ENCODE results near the gene PLEKHB1. TPM values are rescaled to one million over a fixed set of nuclear protein-coding genes. Genes with fewer than 3 reads are reported as not detected.

Gene PLEKHB1
- polyA plus RNA-seq, 3 donors = 0.05 to 0.88 (median 0.25) TPM

DNA sequence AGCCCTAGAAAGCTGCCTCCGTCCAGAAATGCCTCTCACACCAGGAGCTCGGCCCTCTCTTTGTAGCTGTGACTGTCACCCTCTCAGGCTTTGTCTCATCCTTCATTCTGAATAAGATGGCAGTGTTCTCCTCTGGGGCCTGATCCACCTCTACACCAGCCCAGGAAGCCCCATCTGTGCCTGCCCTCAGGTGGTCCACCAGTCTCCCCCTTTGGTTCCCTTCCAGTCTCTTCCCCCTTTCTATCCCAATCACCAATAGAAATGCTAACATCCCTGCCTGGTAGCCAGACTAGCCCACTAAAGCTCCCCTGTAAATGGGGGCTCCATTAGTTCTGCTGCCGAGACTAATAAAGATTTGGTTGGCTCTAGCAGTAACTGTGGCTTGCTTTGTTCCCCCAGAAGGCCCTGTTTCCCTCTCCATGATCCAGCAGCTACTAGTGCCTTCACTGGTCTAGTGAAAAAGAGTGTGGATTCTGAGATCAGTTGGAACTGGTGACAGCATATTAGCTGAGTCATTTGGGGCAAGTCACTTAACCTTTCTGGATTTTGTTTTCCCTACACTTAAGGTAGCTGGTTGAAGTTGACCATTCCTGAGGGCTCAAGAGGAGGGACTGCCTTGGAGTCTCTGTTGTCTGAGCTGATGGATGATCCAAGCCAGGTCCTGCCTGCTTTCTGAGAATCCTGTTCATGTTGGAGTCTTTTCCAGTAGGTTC lies 16.2 kb downstream of the PLEKHB1 start:
- Histone ChIP-seq H3K36me3 (replicated peaks in 1 of 2; ENCODE audit: control insufficient read depth in 1 of 2, insufficient read depth in 2 of 2, low read length in 2 of 2) (no peaks in the 10 kb centered on the region), H2AFZ (ENCODE audit: insufficient read depth, low read depth, low read length, poor library complexity, severe bottlenecking) (no peak overlapping the region), H3K9ac (ENCODE audit: insufficient read depth, low read length, poor library complexity, severe bottlenecking) (no peak overlapping the region), H3K27ac (ENCODE audit: low read depth in 1 of 2, low read length in 2 of 2) (no peak overlapping the region), H3K4me3 (replicated peaks in 1 of 3; ENCODE audit: low read depth in 2 of 3, low read length in 3 of 3) (no peak overlapping the region), H3K27me3 (ENCODE audit: control insufficient read depth in 2 of 2, insufficient read depth in 2 of 2, low read length in 2 of 2) (peaks cover 0 to 12% of the 10 kb centered on the region in 2 donors), H3K4me2 (replicated peaks; ENCODE audit: extremely low read depth, low read length, poor library complexity, severe bottlenecking) (no peak overlapping the region), H3K4me1 (ENCODE audit: control insufficient read depth in 1 of 2, insufficient read depth in 2 of 2, low read length in 2 of 2) (peaks cover 23 to 28% of the 10 kb centered on the region in 2 donors), H3K79me2 (ENCODE audit: insufficient read depth, low read length) (no peaks in the 10 kb centered on the region), H4K20me1 (ENCODE audit: insufficient read depth, low read length) (no peaks in the 10 kb centered on the region), H3K9me3 (replicated peaks in 1 of 2; ENCODE audit: control insufficient read depth in 1 of 2, insufficient read depth in 1 of 2, low read length in 2 of 2) (no peaks in the 10 kb centered on the region)
- WGBS (ENCODE audit: insufficient coverage) = 94% methylated on average over 2 of the region's 3 CpGs
- Mint-ChIP-seq H3K4me3 (no peak overlapping the region), H3K4me1 (peaks cover 33% of the 10 kb centered on the region), H3K27ac (no peak overlapping the region), H3K36me3 (peaks cover 0 to 4% of the 10 kb centered on the region in 2 donors), H3K9me3 (no peaks in the 10 kb centered on the region), H3K27me3 (ENCODE audit: low read depth in 3 of 3) (peaks cover 17 to 24% (median 18%) of the 10 kb centered on the region in 3 donors)
- DNase-seq = no peak
- intact Hi-C loops (cut with micrococcal nuclease) = loop anchor here in 1 of 2 donors (5.0 kb wide), 1 partner anchor 310 kb away; no protein-coding TSS in a partner anchor
- TF ChIP-seq, protein P1, sequence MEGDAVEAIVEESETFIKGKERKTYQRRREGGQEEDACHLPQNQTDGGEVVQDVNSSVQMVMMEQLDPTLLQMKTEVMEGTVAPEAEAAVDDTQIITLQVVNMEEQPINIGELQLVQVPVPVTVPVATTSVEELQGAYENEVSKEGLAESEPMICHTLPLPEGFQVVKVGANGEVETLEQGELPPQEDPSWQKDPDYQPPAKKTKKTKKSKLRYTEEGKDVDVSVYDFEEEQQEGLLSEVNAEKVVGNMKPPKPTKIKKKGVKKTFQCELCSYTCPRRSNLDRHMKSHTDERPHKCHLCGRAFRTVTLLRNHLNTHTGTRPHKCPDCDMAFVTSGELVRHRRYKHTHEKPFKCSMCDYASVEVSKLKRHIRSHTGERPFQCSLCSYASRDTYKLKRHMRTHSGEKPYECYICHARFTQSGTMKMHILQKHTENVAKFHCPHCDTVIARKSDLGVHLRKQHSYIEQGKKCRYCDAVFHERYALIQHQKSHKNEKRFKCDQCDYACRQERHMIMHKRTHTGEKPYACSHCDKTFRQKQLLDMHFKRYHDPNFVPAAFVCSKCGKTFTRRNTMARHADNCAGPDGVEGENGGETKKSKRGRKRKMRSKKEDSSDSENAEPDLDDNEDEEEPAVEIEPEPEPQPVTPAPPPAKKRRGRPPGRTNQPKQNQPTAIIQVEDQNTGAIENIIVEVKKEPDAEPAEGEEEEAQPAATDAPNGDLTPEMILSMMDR (IDR thresholded peaks at IDR 0.05) = no peak

DNA sequence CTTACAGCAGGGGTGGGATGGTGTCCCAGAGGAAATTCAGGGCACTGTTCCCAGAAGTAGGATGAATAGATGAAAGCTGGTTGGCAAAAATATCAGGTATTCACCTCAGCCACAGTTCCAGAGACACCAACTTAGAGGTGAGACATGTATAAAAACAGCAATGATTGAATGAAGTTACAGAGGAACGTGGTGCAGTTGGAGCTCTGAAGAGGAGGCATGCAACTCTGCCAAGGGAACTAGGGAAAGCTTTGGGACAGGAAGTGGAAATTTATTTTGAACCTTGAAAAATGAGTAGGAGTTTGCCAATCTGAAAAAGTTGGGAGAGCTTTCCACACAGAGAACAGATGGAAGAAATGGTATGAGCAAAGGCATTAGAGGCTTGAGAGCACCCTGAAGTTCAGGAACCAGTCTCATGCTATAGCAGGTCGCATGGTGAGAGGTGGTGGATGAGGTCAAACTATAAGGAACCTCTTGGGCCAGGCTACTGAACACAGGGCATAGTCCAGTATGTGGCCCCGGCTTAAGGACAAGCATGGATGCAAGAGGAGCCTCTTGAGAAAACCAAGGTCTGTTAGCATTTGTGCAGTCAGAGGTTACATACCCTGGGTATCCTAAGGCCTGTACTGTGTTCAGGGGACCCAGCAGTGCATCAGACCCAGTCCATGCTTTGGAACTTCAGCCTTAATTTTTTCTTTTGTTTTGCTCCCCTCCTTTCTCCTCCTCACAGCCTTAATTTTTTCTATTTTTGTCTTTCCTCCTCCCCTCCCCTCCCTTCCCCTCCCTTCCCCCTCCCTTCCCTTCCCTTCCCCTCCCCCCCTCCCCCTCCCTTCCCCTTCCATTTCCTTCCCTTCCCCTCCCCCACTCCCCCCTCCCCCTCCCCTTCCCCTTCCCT lies 17.5 kb downstream of the PLEKHB1 start:
- Mint-ChIP-seq H3K9me3 (no peaks in the 10 kb centered on the region), H3K36me3 (peaks cover 0 to 4% of the 10 kb centered on the region in 2 donors), H3K4me1 (peaks cover 33% of the 10 kb centered on the region), H3K4me3 (no peak overlapping the region), H3K27me3 (ENCODE audit: low read depth in 3 of 3) (peaks cover 17 to 20% (median 18%) of the 10 kb centered on the region in 3 donors), H3K27ac (peak overlapping the region in 1 of 7 donors; percentile 55)
- no peak for DNase-seq
- H2AFZ ChIP-seq (ENCODE audit: insufficient read depth, low read depth, low read length, poor library complexity, severe bottlenecking) = no peak overlapping the region
- no peak overlapping the region for H3K4me3 ChIP-seq (replicated peaks in 1 of 3; ENCODE audit: low read depth in 2 of 3, low read length in 3 of 3)
- H3K9me3 ChIP-seq (replicated peaks in 1 of 2; ENCODE audit: control insufficient read depth in 1 of 2, insufficient read depth in 1 of 2, low read length in 2 of 2) = no peaks in the 10 kb centered on the region
- no peaks in the 10 kb centered on the region for H3K79me2 ChIP-seq (ENCODE audit: insufficient read depth, low read length)
- no peak overlapping the region for H3K27ac ChIP-seq (ENCODE audit: low read depth in 1 of 2, low read length in 2 of 2)
- no peak overlapping the region for H3K4me2 ChIP-seq (replicated peaks; ENCODE audit: extremely low read depth, low read length, poor library complexity, severe bottlenecking)
- H4K20me1 ChIP-seq (ENCODE audit: insufficient read depth, low read length) = no peaks in the 10 kb centered on the region
- WGBS (ENCODE audit: insufficient coverage) = 89% methylated on average over 3 of the region's 3 CpGs
- TF ChIP-seq, protein P1 (IDR thresholded peaks at IDR 0.05) = no peak
- H3K9ac ChIP-seq (ENCODE audit: insufficient read depth, low read length, poor library complexity, severe bottlenecking) = no peak overlapping the region
- peaks cover 0 to 12% of the 10 kb centered on the region in 2 donors for H3K27me3 ChIP-seq (ENCODE audit: control insufficient read depth in 2 of 2, insufficient read depth in 2 of 2, low read length in 2 of 2)
- H3K36me3 ChIP-seq (replicated peaks in 1 of 2; ENCODE audit: control insufficient read depth in 1 of 2, insufficient read depth in 2 of 2, low read length in 2 of 2) = no peaks in the 10 kb centered on the region
- H3K4me1 ChIP-seq (ENCODE audit: control insufficient read depth in 1 of 2, insufficient read depth in 2 of 2, low read length in 2 of 2) = peaks cover 23 to 28% of the 10 kb centered on the region in 2 donors
- intact Hi-C loops (cut with micrococcal nuclease) = loop anchor here in 1 of 2 donors (5.0 kb wide), 1 partner anchor 312 kb away; no protein-coding TSS in a partner anchor

All from CD14-positive monocyte (primary cell).